ENCODE results near the gene GID4. TPM values are rescaled to one million over a fixed set of nuclear protein-coding genes. Genes with fewer than 3 reads are reported as not detected.

The GID4 gene
- total RNA-seq, 1 experiment from 2014 or later, result 11.4 TPM

DNA sequence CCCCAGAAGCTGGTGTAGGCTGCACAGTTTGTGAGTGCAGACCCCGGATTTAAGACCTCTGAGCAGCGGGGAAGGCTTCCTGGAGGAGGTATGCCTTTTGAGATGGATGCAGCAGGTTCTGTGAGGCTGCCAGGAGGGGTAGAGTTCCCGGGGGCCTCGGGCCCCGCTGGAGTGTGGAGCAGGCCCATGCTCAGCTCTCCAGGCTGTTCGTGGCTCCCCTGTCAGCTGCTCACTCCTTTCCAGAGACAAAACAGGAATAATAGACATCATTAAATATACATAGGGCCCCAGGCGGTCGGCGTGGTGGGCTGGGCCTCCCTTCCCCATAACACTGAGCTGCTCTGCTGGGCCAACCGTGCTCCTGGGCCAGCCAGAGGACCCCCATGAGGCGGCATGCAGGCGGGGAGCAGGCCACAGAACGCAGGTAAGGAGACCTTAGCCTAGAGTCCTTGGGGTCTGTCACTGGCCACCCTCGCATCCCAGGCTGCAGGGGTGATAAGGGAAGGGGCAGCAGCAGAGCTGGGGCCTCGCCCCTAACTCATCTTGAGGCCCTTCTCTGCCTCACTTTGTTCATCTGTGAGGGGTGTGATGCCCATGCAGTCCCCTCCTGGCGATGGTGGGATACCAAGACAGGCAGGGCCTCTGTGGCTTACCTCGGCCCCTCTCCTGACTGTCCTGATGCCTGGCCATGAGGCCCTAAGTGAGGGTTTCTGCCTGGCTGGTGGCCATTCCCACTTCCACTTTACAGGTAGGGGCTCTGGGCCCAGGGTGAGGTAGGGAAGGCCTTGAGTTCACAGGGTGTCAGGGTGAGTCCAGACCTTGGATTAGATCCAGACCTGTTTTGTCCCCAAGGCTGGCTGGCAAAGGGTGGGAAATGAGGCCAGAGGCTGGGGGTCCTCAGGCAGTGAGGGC, 69.4 kb downstream of the GID4 start, which contains the start of gene MYO15A:
TSS of gene MYO15A (plus strand) at position 356 of the 912 bp plus-strand sequence. CDS start 10,045 bp downstream, outside the sequence.
- Histone ChIP-seq H3K4ac (ENCODE audit: low read depth, low read length) (no peak within 1 kb of the TSS), H3K4me1 (ENCODE audit: insufficient read depth, low read length) (no peaks in the 10 kb centered on the region), H3K23ac (ENCODE audit: insufficient read length, low read depth, low read length) (no peak within 1 kb of the TSS), H2AFZ (ENCODE audit: low read length) (no peak within 1 kb of the TSS), H3K27ac (ENCODE audit: insufficient read length, low read depth, low read length) (no peak within 1 kb of the TSS), H3K14ac (ENCODE audit: insufficient read depth, low read length) (no peak within 1 kb of the TSS; the same call in 1 of the 2 replicates), H3K79me2 (ENCODE audit: insufficient read depth, low read length) (no peaks in the 10 kb centered on the region), H2BK15ac (ENCODE audit: low read depth, low read length) (no peak within 1 kb of the TSS), H4K20me1 (ENCODE audit: control insufficient read depth, insufficient read depth, insufficient read length) (no peaks in the 10 kb centered on the region), H3K23me2 (ENCODE audit: insufficient read length, low read depth, low read length, poor library complexity, severe bottlenecking) (no peaks in the 10 kb centered on the region), H2AK5ac (ENCODE audit: insufficient read length, low read length) (no peak within 1 kb of the TSS), H2BK120ac (ENCODE audit: low read depth, low read length, poor library complexity, severe bottlenecking) (no peak within 1 kb of the TSS), H2BK12ac (ENCODE audit: insufficient read length, low read depth, low read length) (no peak within 1 kb of the TSS), H3K9ac (ENCODE audit: extremely low read depth, insufficient read length, low read length) (no peak within 1 kb of the TSS), H3K27me3 (ENCODE audit: insufficient read depth, low read length) (no peaks in the 10 kb centered on the region), H3K4me2 (ENCODE audit: insufficient read depth, insufficient read length, low read length) (no peak within 1 kb of the TSS), H3K18ac (ENCODE audit: insufficient read length, low read depth, low read length) (no peak within 1 kb of the TSS), H3K79me1 (ENCODE audit: insufficient read depth, low read depth, low read length, poor library complexity, severe bottlenecking) (no peaks in the 10 kb centered on the region), H4K5ac (ENCODE audit: insufficient read length, low read depth, low read length) (no peak within 1 kb of the TSS), H3K56ac (ENCODE audit: insufficient read length, low read depth, low read length) (no peak within 1 kb of the TSS), H2BK20ac (ENCODE audit: low read depth, low read length, poor library complexity, severe bottlenecking) (no peak within 1 kb of the TSS), H2BK5ac (ENCODE audit: insufficient read length, low read length) (no peak within 1 kb of the TSS), H3T11ph (ENCODE audit: low read length) (no peak within 1 kb of the TSS), H4K8ac (replicated peaks; ENCODE audit: insufficient read length, low read depth, low read length) (no peak within 1 kb of the TSS), H4K91ac (ENCODE audit: insufficient read length, low read depth, low read length) (no peak within 1 kb of the TSS), H3K9me3 (ENCODE audit: control insufficient read depth, low read depth, low read length) (no peaks in the 10 kb centered on the region)
- WGBS (ENCODE audit: extremely low coverage, insufficient read length, low lambda C conversion rate), result no CpG with 5 or more reads among the region's 17 CpGs
- peaks cover 2 to 21% (median 9%) of the 10 kb centered on the region in 3 experiments; a peak in 6 of 7 replicates for H3K36me3 Mint-ChIP-seq (ENCODE audit: insufficient read depth in 1 of 3, low read depth in 3 of 3)
- peaks cover 7 to 8% of the 10 kb centered on the region in 2 experiments for H3K4me1 Mint-ChIP-seq
- H3K27me3 Mint-ChIP-seq (ENCODE audit: low read depth), result peaks cover 2% of the 10 kb centered on the region; the same call in 1 of the 2 replicates
- no peak within 1 kb of the TSS for H3K4me3 Mint-ChIP-seq
- peak within 1 kb of the TSS in 2 of 3 experiments; percentile 64 to 65; a peak in 3 of 7 replicates for H3K27ac Mint-ChIP-seq
- TF ChIP-seq, protein P1, sequence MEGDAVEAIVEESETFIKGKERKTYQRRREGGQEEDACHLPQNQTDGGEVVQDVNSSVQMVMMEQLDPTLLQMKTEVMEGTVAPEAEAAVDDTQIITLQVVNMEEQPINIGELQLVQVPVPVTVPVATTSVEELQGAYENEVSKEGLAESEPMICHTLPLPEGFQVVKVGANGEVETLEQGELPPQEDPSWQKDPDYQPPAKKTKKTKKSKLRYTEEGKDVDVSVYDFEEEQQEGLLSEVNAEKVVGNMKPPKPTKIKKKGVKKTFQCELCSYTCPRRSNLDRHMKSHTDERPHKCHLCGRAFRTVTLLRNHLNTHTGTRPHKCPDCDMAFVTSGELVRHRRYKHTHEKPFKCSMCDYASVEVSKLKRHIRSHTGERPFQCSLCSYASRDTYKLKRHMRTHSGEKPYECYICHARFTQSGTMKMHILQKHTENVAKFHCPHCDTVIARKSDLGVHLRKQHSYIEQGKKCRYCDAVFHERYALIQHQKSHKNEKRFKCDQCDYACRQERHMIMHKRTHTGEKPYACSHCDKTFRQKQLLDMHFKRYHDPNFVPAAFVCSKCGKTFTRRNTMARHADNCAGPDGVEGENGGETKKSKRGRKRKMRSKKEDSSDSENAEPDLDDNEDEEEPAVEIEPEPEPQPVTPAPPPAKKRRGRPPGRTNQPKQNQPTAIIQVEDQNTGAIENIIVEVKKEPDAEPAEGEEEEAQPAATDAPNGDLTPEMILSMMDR (conservative IDR thresholded peaks at IDR 0.05), result no peak
- no peaks in the 10 kb centered on the region for H3K9me3 Mint-ChIP-seq
- no peak for DNase-seq
